HG03159 (cell line): ENCODE results near the gene CAV1.
"Not testable (repeated sequence)": the region's sequence is repeated elsewhere in the genome, so short reads cannot be mapped to it uniquely, and the experiment has no call there.

Experiments used
- ATAC-seq: cut with Tn5 transposase; IDR thresholded peaks from one replicate; pipeline ENCODE4 v1.9.1; 2021; ENCODE audit warnings: mild to moderate bottlenecking, moderate library complexity; ENCODE audit not compliant: unreplicated experiment

The CAV1 gene

GRCh38 chr7:116524609-116525297, at the start of gene CAV1:
Gene CAV1, plus strand, starts transcription at chr7:116525036. Its CDS starts 27 bp downstream, at chr7:116525063.
- no peak for ATAC-seq

- no peak for ATAC-seq
Observed at GRCh38 chr7:116477625-116478024, 47.2 kb upstream of the CAV1 start.

- no peak for ATAC-seq
Observed at GRCh38 chr7:116478834-116479233, 46.0 kb upstream of the CAV1 start.

GRCh38 chr7:116483271-116483942, 41.4 kb upstream of the CAV1 start:
- no peak for ATAC-seq

- not testable (repeated sequence) for ATAC-seq
Observed at GRCh38 chr7:116484389-116484788, 40.4 kb upstream of the CAV1 start.

GRCh38 chr7:116487907-116488521, 36.8 kb upstream of the CAV1 start:
- ATAC-seq: no peak

GRCh38 chr7:116490351-116490750, 34.5 kb upstream of the CAV1 start:
- ATAC-seq: no peak

- ATAC-seq: no peak
Observed at GRCh38 chr7:116491887-116492653, 32.8 kb upstream of the CAV1 start.

GRCh38 chr7:116492654-116493109, 32.2 kb upstream of the CAV1 start:
- ATAC-seq: no peak

GRCh38 chr7:116493449-116493848, 31.4 kb upstream of the CAV1 start:
- ATAC-seq: no peak

- no peak for ATAC-seq
Observed at GRCh38 chr7:116494472-116494871, 30.4 kb upstream of the CAV1 start.

- no peak for ATAC-seq
Observed at GRCh38 chr7:116495736-116496135, 29.1 kb upstream of the CAV1 start.

GRCh38 chr7:116496653-116497052, 28.2 kb upstream of the CAV1 start:
- no peak for ATAC-seq

GRCh38 chr7:116497708-116498107, 27.1 kb upstream of the CAV1 start:
- ATAC-seq: no peak

GRCh38 chr7:116499168-116500077, 25.4 kb upstream of the CAV1 start, which contains the start of gene CAV2:
Gene CAV2, plus strand, starts transcription at chr7:116499738. Its CDS starts 44 bp downstream, at chr7:116499782.
- no peak for ATAC-seq

GRCh38 chr7:116500078-116500853, 24.6 kb upstream of the CAV1 start:
- ATAC-seq: peak; percentile 45

- no peak for ATAC-seq
Observed at GRCh38 chr7:116501425-116502167, 23.2 kb upstream of the CAV1 start.

- ATAC-seq: no peak
Observed at GRCh38 chr7:116502201-116503096, 22.4 kb upstream of the CAV1 start.
